PC-9 (cell line): ENCODE results near the gene TERT.

ENCODE experiments used
- EZH2 ChIP-seq: fragments of 200-600 bp; sonication (generic); IDR thresholded peaks from 2 replicates; pipeline ENCODE4 v1.8.0; 2017; ENCODE audit warnings: antibody characterized with exemption, low read depth
- TF ChIP-seq, protein P1 (sequence below): fragments of 200-600 bp; sonication (generic); conservative IDR thresholded peaks from 2 replicates; pipeline ENCODE4 v1.6.1; 2017; ENCODE audit warnings: mixed run types, antibody characterized with exemption, mild to moderate bottlenecking, moderate library complexity

DNA sequence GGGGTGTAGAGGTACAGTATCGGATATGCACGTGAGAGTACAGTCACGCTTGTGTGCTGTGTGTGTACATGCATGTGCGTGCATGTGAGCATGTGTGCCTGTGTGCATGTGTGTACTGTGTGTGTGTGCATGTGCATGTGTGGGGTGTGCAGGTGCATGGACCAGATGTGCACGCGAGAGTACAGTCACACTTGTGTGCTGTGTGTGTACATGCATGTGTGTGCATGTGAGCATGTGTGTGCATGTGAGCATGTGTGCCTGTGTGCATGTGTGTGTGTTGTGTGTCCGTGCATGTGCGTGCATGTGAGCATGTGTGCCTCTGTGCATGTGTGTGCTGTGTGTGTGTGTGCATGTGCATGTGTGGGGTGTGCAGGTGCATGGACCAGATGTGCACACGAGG, 83.2 kb downstream of the TERT start:
- TF ChIP-seq, protein P1, sequence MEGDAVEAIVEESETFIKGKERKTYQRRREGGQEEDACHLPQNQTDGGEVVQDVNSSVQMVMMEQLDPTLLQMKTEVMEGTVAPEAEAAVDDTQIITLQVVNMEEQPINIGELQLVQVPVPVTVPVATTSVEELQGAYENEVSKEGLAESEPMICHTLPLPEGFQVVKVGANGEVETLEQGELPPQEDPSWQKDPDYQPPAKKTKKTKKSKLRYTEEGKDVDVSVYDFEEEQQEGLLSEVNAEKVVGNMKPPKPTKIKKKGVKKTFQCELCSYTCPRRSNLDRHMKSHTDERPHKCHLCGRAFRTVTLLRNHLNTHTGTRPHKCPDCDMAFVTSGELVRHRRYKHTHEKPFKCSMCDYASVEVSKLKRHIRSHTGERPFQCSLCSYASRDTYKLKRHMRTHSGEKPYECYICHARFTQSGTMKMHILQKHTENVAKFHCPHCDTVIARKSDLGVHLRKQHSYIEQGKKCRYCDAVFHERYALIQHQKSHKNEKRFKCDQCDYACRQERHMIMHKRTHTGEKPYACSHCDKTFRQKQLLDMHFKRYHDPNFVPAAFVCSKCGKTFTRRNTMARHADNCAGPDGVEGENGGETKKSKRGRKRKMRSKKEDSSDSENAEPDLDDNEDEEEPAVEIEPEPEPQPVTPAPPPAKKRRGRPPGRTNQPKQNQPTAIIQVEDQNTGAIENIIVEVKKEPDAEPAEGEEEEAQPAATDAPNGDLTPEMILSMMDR: no peak
- no peak for TF ChIP-seq EZH2
